ENCODE results near the gene LMLN.
"Not testable (repeated sequence)": the region's sequence is repeated elsewhere in the genome, so short reads cannot be mapped to it uniquely, and the experiment has no call there.

The LMLN gene

DNA sequence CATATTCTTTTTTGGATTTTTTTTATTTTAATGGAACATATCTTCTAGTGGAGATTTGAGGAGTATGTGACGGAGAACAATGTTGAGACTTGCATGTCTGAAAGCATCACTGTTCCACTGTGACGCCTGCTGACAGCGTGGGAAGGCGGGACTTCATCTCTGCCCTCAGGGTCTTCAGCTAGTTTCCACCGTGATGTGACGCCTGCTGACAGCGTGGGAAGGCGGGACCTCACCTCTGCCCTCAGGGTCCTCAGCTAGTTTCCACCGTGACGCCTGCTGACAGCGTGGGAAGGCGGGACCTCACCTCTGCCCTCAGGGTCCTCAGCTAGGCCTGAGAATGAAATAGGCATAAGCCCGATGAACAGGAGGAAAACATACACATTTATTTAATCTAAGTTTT is 70.7 kb downstream of the LMLN start:
- TF ChIP-seq, protein P1, sequence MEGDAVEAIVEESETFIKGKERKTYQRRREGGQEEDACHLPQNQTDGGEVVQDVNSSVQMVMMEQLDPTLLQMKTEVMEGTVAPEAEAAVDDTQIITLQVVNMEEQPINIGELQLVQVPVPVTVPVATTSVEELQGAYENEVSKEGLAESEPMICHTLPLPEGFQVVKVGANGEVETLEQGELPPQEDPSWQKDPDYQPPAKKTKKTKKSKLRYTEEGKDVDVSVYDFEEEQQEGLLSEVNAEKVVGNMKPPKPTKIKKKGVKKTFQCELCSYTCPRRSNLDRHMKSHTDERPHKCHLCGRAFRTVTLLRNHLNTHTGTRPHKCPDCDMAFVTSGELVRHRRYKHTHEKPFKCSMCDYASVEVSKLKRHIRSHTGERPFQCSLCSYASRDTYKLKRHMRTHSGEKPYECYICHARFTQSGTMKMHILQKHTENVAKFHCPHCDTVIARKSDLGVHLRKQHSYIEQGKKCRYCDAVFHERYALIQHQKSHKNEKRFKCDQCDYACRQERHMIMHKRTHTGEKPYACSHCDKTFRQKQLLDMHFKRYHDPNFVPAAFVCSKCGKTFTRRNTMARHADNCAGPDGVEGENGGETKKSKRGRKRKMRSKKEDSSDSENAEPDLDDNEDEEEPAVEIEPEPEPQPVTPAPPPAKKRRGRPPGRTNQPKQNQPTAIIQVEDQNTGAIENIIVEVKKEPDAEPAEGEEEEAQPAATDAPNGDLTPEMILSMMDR (conservative IDR thresholded peaks at IDR 0.05; ENCODE audit: low read depth), result no peak
- no peak overlapping the region for H3K27ac ChIP-seq
- DNase-seq (ENCODE audit: low spot score), result no peak
- ChIA-PET POLR2A (ENCODE audit: low non-redundant PET) (no interaction called here), CTCF (no interaction called here)

DNA sequence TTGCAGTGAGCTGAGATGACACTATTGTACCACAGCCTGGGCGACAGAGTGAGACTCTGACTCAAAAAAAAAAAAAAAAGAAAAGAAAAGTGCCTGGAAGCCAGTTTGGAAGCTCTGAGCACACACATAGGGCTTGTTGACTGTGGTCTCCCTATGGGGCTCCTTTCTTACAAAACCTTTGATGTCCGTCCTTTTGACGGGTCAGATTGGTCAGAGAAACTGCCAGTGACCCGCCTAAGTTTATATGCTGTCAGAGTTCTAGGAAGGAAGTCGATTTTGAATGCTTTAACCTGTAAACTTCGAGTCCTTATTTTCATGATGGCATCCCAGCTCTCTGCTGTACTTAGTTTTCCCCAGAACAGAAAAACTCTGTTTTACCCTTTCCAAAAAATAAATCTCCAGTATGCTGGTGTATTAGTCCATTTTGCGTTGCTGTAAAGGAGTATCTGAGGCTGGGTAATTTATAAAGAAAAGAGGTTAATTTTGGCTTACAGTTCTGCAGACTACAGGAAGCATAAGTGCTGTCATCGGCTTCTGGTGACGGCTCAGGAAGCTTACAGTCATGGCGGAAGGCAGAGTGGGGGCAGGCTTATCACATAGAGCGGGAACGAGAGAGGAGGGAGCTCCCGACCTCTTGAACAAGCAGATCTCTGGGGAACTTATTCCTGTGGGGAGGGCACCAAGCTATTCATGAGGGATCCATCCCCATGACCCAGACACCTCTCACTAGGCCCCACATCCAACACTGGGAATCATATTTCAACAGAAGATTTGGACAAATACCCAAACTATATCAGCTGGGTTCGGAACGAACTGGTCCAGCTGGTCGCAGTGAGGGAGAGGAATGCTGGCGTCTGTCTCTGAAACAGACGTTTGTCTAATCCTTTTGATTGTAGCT is 72.3 kb downstream of the LMLN start:
- ChIA-PET CTCF (no interaction called here), POLR2A (ENCODE audit: low non-redundant PET) (no interaction called here)
- H3K27ac ChIP-seq, result no peak overlapping the region
- no peak for DNase-seq (ENCODE audit: low spot score)
- TF ChIP-seq, protein P1 (conservative IDR thresholded peaks at IDR 0.05; ENCODE audit: low read depth), result no peak

DNA sequence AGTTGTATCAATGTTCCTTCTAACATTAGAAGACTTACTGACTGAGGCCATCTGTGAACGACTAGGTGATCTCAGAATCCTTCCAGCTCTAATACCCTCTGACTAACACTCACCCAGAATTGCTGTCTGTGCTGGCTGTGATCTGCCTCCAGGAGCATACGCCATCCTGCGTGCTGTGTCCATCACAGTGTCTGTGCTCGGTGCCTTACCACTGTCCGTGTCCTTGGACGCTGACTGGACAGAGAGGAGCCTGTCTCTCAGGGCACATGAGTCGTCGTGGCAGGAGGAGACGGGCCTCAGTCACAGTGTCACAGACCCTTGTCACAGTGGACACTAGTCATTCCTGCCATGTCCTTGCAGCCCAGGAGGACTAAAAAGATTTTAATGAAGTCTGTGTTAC is 83.1 kb downstream of the LMLN start:
- no peak overlapping the region for H3K27ac ChIP-seq
- TF ChIP-seq, protein P1 (conservative IDR thresholded peaks at IDR 0.05; ENCODE audit: low read depth), result no peak
- no peak for DNase-seq (ENCODE audit: low spot score)
- CTCF ChIA-PET, result interaction anchor here (0.6 kb wide), 1 partner anchor 1204 kb away, joined by 3 read pairs; no protein-coding TSS in a partner anchor
- POLR2A ChIA-PET (ENCODE audit: low non-redundant PET), result no interaction called here

DNA sequence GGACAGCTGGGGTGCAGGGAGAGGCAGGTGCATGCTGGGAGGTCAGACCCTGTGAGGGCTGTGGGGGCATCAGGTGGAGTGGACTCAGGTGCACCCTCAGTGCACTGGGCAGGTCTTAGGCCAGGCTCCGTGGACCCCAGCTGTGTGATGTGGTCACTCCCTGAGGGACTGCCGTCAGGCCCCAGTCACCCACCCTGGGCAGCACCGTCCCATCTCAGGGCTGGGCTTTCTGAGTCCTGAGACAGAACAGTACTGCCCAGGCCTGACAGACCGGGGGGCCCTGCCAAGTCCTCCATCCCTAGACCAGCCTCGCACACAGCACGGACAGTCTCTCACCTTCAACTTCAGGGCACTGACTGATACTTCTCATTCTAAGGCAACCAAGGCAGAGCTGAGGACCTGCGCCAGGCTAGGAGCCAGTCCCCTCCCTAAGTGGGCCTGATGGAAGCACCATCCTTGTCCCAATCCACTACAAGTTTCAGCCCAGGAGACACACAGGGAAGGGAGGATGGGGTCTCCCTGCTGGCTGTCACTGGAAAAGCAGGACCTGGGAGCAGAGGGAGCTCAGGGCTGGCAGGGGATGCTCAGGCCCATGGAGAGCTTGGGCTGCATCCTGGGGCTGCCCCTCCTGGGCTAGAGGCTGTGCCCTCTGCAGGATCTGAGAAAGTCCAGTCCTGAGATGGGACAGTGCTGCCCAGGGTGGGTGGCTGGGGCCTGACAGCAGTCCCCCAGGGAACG is 86.3 kb downstream of the LMLN start:
- CTCF ChIA-PET, result no interaction called here
- TF ChIP-seq, protein P1 (conservative IDR thresholded peaks at IDR 0.05; ENCODE audit: low read depth), result no peak
- DNase-seq (ENCODE audit: low spot score), result no peak
- POLR2A ChIA-PET (ENCODE audit: low non-redundant PET), result no interaction called here
- no peak overlapping the region for H3K27ac ChIP-seq

DNA sequence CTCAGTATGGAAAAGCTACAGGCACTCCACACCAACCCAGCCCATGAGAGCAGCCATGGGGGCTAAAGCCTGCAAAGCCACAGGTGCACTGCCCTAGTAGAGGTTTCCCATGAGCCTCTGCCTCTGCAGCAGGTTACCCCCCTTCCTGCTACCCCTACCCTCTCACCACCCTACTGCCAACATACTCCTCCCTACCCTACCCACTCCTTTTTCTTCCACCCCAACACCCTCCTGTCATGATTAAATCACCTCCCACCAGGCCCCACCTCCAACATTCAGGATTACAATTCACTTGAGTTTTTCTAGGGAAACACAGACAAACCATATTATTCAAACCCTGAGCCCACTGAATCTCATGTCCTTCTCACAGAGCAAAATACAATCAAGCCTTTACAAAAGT is 88.4 kb downstream of the LMLN start:
- TF ChIP-seq, protein P1 (conservative IDR thresholded peaks at IDR 0.05; ENCODE audit: low read depth), result no peak
- ChIA-PET POLR2A (ENCODE audit: low non-redundant PET) (no interaction called here), CTCF (interaction anchor here (0.6 kb wide), 1 partner anchor 54 kb away, joined by 3 read pairs; no protein-coding TSS in a partner anchor)
- DNase-seq (ENCODE audit: low spot score), result no peak
- no peak overlapping the region for H3K27ac ChIP-seq

DNA sequence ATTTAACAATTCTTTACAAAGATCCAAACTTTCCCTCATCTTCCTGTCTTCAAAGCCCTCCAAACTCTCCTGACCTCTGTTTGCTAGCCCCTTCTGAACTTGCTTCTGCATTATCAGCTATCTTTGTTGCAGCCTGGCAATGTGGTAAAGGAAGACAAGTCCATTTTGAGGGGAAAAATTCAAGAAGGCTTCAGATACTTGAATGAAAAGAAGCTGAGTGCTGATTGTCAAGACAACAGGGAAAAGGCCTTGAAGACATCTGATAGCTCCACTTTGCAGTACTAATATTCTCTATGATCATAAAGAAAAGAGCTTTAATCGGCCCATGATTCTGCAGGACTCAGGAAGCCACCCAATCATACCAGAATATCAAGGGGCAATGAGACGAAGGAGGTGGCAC is 91.8 kb downstream of the LMLN start:
- POLR2A ChIA-PET (ENCODE audit: low non-redundant PET), result no interaction called here
- TF ChIP-seq, protein P1 (conservative IDR thresholded peaks at IDR 0.05; ENCODE audit: low read depth), result no peak
- no peak overlapping the region for H3K27ac ChIP-seq
- CTCF ChIA-PET, result interaction anchor here (0.7 kb wide), 1 partner anchor 31 kb away, joined by 3 read pairs; no protein-coding TSS in a partner anchor
- DNase-seq (ENCODE audit: low spot score), result no peak

DNA sequence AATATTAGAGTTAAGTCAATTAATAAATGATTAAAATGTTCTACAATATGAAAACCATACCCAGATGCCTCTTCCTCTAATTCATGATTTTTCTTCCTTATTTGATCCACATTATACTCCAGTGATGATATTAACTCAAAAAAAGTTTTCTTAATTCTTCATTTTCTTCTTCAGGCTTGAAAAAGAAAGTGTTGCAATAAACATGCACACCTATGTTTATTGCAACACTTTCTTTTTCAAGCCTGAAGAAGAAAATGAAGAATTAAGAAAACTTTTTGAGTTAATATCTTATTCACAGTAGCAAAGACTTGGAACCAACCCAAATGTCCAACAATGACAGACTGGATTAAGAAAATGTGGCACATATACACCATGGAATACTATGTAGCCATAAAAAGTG is 93.4 kb downstream of the LMLN start:
- DNase-seq (ENCODE audit: low spot score); H3K27ac ChIP-seq; POLR2A ChIA-PET (ENCODE audit: low non-redundant PET): not testable (repeated sequence)
- CTCF ChIA-PET, result interaction anchor here (1.1 kb wide), 1 partner anchor 22 kb away, joined by 4 read pairs; no protein-coding TSS in a partner anchor

All from RWPE1 (cell line).